Keratinocyte (primary cell): ENCODE measurements around the gene NPNT.

Experiments used
- CTCF ChIP-seq, 3 experiments: IDR thresholded peaks in 1 of 3; conservative IDR thresholded peaks in 1 of 3; optimal IDR thresholded peaks in 1 of 3; 2 replicates in 2 of 3; 3 replicates in 1 of 3; pipeline versions ENCODE3 to v1.5.1; 2011; ENCODE audit warnings: low read length in 3 of 3, mild to moderate bottlenecking in 3 of 3, moderate library complexity in 2 of 3, control low read depth in 1 of 3, inconsistent platforms in 1 of 3; ENCODE audit not compliant: insufficient read depth in 2 of 3; ENCODE audit errors: extremely low read depth in 1 of 3
- EZH2 ChIP-seq: IDR thresholded peaks from one replicate; pipeline ENCODE4 v1.6.1; 2012; ENCODE audit warnings: inconsistent platforms, mild to moderate bottlenecking, low read length, moderate library complexity

GRCh38 chr4:105859233-105859632 lies 36.0 kb upstream of the NPNT start:
- TF ChIP-seq CTCF (optimal IDR thresholded peaks at IDR 0.05 in 1 of 3, IDR thresholded peaks at IDR 0.05 in 1 of 3, conservative IDR thresholded peaks at IDR 0.05 in 1 of 3; ENCODE audit: extremely low read depth in 1 of 3, insufficient read depth in 2 of 3, low read length in 3 of 3) (no peak), EZH2 (no peak)
